HepG2 (cell line): ENCODE data around the gene FGF21. TPM values are rescaled to one million over a fixed set of nuclear protein-coding genes. Genes with fewer than 3 reads are reported as not detected.

Source experiments
- CC2D1A ChIP-seq: sonication (generic); formaldehyde crosslinking; IDR thresholded peaks from 2 replicates; pipeline ENCODE4 v1.8.1; 2023; ENCODE audit warnings: mild to moderate bottlenecking, missing genetic modification reagents
- CCDC6 ChIP-seq: sonication (generic); formaldehyde crosslinking; IDR thresholded peaks from 2 replicates; pipeline ENCODE4 v1.8.1; 2022; ENCODE audit warnings: mild to moderate bottlenecking, missing genetic modification reagents, moderate library complexity
- EP300 ChIP-seq, 3 experiments: sonication (generic) in 1 of 3; formaldehyde crosslinking in 1 of 3; IDR thresholded peaks; 2 replicates each; pipeline versions ENCODE4 v1.5.1 to v1.6.1; 2011 to 2020; ENCODE audit warnings: low read depth in 2 of 3, low read length in 2 of 3, borderline replicate concordance in 1 of 3, improper control_type of control experiment in 1 of 3, mild to moderate bottlenecking in 1 of 3, missing genetic modification reagents in 1 of 3, moderate library complexity in 1 of 3
- FOXK1 ChIP-seq: sonication (generic); formaldehyde crosslinking; IDR thresholded peaks from 2 replicates; pipeline ENCODE4 v1.4.0; 2020; ENCODE audit warnings: low read depth, missing genetic modification reagents, borderline replicate concordance
- GABPB1 ChIP-seq: IDR thresholded peaks from 2 replicates; pipeline ENCODE4 v1.6.1; 2016; ENCODE audit warnings: mild to moderate bottlenecking, missing genetic modification reagents, moderate library complexity, missing compliant biosample characterization
- GPN1 ChIP-seq: sonication (generic); formaldehyde crosslinking; IDR thresholded peaks from 2 replicates; pipeline ENCODE4 v1.5.1; 2020; ENCODE audit warnings: missing genetic modification reagents, borderline replicate concordance
- IKZF5 ChIP-seq: IDR thresholded peaks from 2 replicates; pipeline ENCODE4 v1.6.1; 2018; ENCODE audit warnings: missing genetic modification reagents, mild to moderate bottlenecking, missing compliant biosample characterization
- MATR3 ChIP-seq: sonication (generic); formaldehyde crosslinking; IDR thresholded peaks from 2 replicates; pipeline ENCODE4 v1.4.0; 2020; ENCODE audit warnings: missing genetic modification reagents
- NR2F2 ChIP-seq: IDR thresholded peaks from 2 replicates; pipeline ENCODE4 v1.6.1; 2012; ENCODE audit warnings: low read depth, inconsistent platforms, borderline replicate concordance
- POLR2G ChIP-seq: fragments of 200-400 bp; formaldehyde crosslinking; IDR thresholded peaks from 2 replicates; pipeline ENCODE4 v1.6.1; 2018; ENCODE audit warnings: mild to moderate bottlenecking, low read depth, low read length, moderate library complexity
- SNAPC5 ChIP-seq: sonication (generic); formaldehyde crosslinking; IDR thresholded peaks from 2 replicates; pipeline ENCODE4 v1.8.1; 2023; ENCODE audit warnings: mild to moderate bottlenecking, missing genetic modification reagents, borderline replicate concordance
- TCF7L2 ChIP-seq: IDR thresholded peaks from 2 replicates; pipeline ENCODE4 v1.6.1; 2011; ENCODE audit warnings: mild to moderate bottlenecking, low read depth, low read length, moderate library complexity
- ZBTB33 ChIP-seq: sonication (generic); formaldehyde crosslinking; IDR thresholded peaks from 2 replicates; pipeline ENCODE4 v1.4.0; 2020; ENCODE audit warnings: missing genetic modification reagents
- ZNF224 ChIP-seq: sonication (generic); formaldehyde crosslinking; IDR thresholded peaks from 2 replicates; pipeline ENCODE4 v1.5.0; 2020; ENCODE audit warnings: mild to moderate bottlenecking, missing genetic modification reagents
- ZNF367 ChIP-seq: sonication (generic); formaldehyde crosslinking; IDR thresholded peaks from 2 replicates; pipeline ENCODE4 v1.4.0; 2020; ENCODE audit warnings: missing genetic modification reagents, borderline replicate concordance
- ZNF672 ChIP-seq: sonication (generic); formaldehyde crosslinking; IDR thresholded peaks from 2 replicates; pipeline ENCODE4 v1.8.1; 2022; ENCODE audit warnings: missing genetic modification reagents
- ZNF720 ChIP-seq: sonication (generic); formaldehyde crosslinking; IDR thresholded peaks from 2 replicates; pipeline ENCODE4 v1.4.0; 2020; ENCODE audit warnings: missing genetic modification reagents
- ZNF792 ChIP-seq: IDR thresholded peaks from 2 replicates; pipeline ENCODE4 v1.6.1; 2016
- ZSCAN22 ChIP-seq: sonication (generic); formaldehyde crosslinking; IDR thresholded peaks from 2 replicates; pipeline ENCODE4 v1.4.0; 2020; ENCODE audit warnings: mild to moderate bottlenecking, missing genetic modification reagents
- polyA plus RNA-seq, 8 experiments: library from polyadenylated mRNA; depleted of rRNA in 3 of 8; stranded (reverse) in 7 of 8; unstranded in 1 of 8; fragments of >200 nt; fragmentation: Illumina TruSeq in 4 of 8; extraction: Trizol in 4 of 8; gene quantifications; 2 replicates each; pipeline versions ENCODE4 v1.2.1 to v1.2.3, GENCODE V29; 2011 to 2016; ENCODE audit warnings: low read depth in 4 of 8, missing spikeins in 1 of 8, mixed read lengths in 1 of 8; ENCODE audit not compliant: insufficient read depth in 1 of 8
- total RNA-seq, 5 experiments: library from RNA; depleted of rRNA; stranded (reverse); fragments of >200 nt; fragmentation: Illumina TruSeq; extraction: Trizol; gene quantifications; 2 replicates each; pipeline ENCODE4 v1.2.3, GENCODE V29; 2016; ENCODE audit warnings: low read depth in 1 of 5
- TF ChIP-seq, protein P1 (sequence below): IDR thresholded peaks from 2 replicates; pipeline ENCODE4 v1.6.1; 2016; ENCODE audit warnings: control low read depth

Gene FGF21
- total and polyA plus RNA-seq, 2 of the 13 experiments (the other 11 are each of a cell fraction or from before 2014, with no cell fraction given) = 0.17 TPM; not detected in 1

DNA sequence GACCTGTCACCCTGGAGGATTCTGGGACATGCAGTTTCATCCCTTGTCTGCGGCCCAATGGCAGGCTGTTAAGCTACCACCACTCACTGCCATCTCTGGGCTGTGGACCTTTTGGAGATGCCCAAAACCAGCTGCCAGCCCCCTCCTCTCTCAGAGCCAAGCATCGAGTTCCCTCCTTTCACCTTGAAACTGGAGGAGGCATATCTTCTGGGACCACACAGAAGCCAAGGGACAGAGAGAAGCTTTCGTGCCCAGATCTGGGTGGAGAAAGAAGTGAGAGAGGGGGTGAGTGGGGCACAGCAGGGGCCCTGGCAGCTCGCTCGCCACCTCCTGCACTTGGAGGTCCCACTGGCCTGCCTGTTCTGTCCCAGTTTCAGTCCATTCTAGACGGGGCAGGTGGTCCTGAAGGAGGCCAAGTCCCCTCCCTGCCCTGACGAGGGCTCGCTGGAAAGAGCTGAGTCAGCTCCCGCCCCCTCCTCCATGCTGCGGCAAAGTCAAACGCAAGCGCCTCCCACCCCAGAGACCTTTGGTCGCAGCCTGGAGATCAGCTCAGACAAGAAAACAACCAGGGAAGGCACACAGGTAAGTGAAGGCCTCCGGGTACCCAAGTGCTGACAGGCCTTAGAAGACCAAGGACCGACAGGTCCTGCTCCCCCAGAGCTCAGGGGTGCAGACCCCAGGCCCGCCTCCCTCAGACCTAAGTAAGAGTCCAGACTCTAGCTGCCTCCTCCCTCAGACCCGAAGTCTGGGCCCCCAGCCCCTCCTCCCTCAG lies 51.7 kb downstream of the FGF21 start (continued):
- TF ChIP-seq, protein P1, sequence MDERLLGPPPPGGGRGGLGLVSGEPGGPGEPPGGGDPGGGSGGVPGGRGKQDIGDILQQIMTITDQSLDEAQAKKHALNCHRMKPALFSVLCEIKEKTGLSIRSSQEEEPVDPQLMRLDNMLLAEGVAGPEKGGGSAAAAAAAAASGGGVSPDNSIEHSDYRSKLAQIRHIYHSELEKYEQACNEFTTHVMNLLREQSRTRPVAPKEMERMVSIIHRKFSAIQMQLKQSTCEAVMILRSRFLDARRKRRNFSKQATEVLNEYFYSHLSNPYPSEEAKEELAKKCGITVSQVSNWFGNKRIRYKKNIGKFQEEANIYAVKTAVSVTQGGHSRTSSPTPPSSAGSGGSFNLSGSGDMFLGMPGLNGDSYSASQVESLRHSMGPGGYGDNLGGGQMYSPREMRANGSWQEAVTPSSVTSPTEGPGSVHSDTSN (CRISPR knock-in tag) = no peak
- TF ChIP-seq ZBTB33 (CRISPR knock-in tag) (peak; percentile 62), ZNF720 (CRISPR knock-in tag) (no peak), FOXK1 (CRISPR knock-in tag) (peak; percentile 30; the same call in 1 of the 2 replicates), ZNF224 (CRISPR knock-in tag) (no peak), TCF7L2 (no peak), ZSCAN22 (CRISPR knock-in tag) (peak; percentile 100), ZNF367 (CRISPR knock-in tag) (no peak), CC2D1A (CRISPR knock-in tag) (no peak), NR2F2 (no peak), ZNF792 (CRISPR knock-in tag) (0 out of 2 replicates have a peak, but pooled peaks have one; percentile 38), SNAPC5 (no peak), IKZF5 (peak; percentile 24; the same call in 1 of the 2 replicates), CCDC6 (CRISPR knock-in tag) (no peak; the same call in 1 of the 2 replicates), POLR2G (peak; percentile 96), GPN1 (no peak), MATR3 (no peak), GABPB1 (CRISPR knock-in tag) (0 out of 2 replicates have a peak, but pooled peaks have one; percentile 28), EP300 (IDR thresholded peaks at IDR 0.05; ENCODE audit: low read depth in 2 of 2, low read length in 2 of 2) (peak in 1 of 2 experiments; percentile 30; a peak in 1 of 4 replicates), EP300 (CRISPR knock-in tag; IDR thresholded peaks at IDR 0.05; ENCODE audit: borderline replicate concordance) (peak; percentile 17; the same call in 1 of the 2 replicates), ZNF672 (CRISPR knock-in tag) (no peak)
